ENCODE measurements around the gene CATSPERE.
A peak's percentile ranks its signal among the peaks of the same experiment; 100 is the strongest.
"Not testable (repeated sequence)": the region's sequence is repeated elsewhere in the genome, so short reads cannot be mapped to it uniquely, and the experiment has no call there.

Gene CATSPERE

DNA sequence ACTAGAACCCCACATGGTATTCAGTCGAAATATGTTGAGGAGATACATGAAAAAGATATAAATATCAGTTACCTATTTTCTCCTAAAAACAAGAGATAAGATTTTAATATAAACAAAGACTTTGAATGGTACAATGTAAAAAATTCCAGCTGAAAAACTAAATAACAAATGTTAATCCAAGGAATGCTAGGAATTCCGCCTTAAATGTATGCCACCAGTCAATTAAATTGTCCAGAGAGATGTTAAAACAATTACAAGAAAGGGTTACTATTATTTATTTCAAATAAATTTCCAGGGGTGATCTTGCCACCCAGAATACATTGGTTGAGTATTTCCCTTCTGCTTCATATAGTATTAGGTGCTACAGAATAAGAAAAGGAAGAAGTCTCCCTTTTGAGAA is 13.5 kb upstream of the CATSPERE start:
- no peak for DNase-seq (ENCODE audit: low read depth in 1 of 2, low spot score in 1 of 2)

DNA sequence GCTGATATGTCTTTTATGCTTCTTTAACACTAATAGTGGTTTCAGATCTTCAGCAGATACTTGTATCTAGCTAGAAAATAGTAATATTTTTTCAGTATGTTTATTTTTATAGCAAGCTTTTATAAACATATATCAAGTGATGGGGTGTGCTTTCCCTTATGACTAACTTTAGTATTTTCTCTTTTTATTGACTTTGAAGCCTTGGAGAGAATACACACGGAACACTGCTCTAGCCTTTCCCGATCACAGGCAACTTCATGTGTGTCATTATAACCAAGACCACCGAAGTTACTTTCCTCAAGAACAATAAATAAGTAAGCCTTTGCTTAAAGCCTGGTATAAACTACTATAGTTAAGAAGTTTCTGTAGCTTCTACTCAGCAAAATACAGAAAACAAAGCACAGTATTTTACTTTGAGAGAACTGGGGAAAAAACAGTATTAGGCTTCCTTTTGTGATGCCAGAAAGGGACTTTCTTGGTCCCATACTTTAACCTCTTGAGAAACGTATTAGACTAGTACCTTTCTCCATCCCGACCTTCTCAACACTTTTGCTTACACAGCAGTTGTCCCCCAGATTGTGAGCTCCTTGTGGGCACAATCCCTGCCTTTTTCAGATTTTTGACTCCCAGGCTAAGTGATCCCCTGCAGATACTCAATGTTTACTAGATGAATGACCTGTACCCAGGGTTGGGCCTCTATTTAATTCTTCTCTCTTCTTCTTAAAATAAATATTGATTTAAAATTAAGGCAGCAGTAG is 12.6 kb upstream of the CATSPERE start:
- DNase-seq (ENCODE audit: low read depth in 1 of 2, low spot score in 1 of 2), result no peak

DNA sequence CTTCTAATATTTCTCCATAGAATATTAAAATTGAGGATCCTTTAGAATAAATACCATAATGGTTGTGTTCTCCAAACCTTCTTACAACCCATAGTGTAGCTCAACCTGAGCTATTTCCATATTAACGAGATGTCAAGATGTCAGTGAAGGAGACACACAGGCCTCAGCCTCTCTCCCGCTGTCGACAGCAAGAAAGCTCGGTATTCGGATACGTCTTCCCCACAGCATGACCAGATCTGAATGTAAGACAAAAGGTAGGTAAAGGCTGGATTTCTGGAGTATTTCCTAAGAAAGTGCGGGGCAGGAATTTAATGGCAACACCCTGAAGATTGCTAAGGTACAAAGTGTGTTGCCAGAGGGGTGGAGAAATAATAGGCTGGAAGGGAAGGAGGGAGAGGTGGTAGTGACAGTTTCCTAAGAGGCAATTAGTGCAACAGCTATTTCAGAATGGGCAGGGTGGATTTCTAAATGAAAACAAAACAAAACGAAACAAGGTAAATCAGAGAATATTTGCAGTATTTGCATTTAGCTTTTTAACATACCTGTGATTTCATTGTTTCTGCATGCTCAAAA is 11.1 kb upstream of the CATSPERE start:
- no peak for DNase-seq (ENCODE audit: low read depth in 1 of 2, low spot score in 1 of 2)

DNA sequence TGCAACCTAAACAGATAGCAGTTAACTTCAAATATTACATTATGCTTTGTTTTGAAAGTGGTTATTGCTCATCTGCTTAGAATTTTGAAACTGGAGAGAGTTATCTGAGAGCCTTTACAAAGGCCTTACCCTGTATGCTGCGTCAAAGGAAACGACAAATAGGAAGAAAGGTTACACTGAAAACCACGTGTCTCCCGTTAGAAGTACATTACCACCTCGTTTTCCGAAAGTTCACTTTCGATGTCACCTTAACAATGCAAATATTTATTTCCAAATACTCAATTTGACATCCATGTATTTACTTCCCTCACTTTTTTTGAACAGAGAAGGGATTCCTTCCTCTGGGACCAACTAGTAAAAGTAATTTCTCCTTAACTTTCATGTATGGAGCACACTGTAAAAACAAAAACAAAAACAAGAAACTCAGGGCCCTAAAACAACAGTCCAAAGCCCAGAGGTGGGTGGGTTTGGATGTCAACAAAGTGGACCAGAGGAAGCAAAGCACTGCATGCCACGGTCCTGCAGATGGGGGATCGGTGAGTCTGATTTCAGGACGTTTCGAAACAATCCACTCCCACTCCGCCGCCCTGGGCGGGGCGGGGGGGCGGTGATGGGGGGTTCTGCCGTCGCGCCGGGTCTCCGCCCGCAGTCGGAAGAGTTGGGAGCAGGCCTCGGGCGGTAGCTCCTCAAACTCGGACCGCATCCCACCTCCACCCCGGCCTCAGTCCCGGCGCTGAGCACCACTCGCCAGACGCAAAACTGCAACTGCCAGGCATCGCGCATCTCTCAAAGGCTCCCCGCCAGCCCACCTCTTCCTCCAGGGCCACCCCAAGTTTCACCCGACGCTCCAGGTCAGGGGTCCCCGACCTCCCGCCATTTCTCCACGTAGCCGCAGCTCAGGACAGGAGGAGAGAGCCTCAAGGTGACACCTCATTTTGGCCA is 10.2 kb upstream of the CATSPERE start:
- DNase-seq (ENCODE audit: low read depth in 1 of 2, low spot score in 1 of 2), result peak; percentile 32 to 40

DNA sequence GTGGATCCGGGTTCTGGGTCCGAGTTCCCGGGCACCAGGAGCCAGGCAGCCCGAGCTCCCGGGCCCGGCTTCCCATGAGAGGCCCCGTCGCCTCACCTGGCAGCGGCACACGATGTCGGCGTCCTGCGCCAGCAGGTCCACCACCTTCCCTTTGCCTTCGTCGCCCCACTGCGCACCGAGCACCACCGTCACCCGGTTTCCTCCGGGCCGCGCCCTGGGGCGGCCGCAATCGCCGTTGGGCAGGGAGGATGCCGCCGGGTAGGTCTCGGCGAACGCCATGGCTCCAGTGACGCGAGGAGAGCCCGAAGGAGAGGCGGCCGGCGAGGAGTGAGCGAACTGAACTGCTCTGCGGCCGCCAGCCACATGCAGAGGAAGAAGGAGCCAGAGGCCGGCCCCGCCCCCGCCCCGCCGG is 9.5 kb upstream of the CATSPERE start, which contains the start of gene ADSS2:
TSS of gene ADSS2 (minus strand) at position 371 of the 412 bp plus-strand sequence. CDS start at position 279, 92 bp downstream.
- no peak for DNase-seq (ENCODE audit: low read depth in 1 of 2, low spot score in 1 of 2)

DNA sequence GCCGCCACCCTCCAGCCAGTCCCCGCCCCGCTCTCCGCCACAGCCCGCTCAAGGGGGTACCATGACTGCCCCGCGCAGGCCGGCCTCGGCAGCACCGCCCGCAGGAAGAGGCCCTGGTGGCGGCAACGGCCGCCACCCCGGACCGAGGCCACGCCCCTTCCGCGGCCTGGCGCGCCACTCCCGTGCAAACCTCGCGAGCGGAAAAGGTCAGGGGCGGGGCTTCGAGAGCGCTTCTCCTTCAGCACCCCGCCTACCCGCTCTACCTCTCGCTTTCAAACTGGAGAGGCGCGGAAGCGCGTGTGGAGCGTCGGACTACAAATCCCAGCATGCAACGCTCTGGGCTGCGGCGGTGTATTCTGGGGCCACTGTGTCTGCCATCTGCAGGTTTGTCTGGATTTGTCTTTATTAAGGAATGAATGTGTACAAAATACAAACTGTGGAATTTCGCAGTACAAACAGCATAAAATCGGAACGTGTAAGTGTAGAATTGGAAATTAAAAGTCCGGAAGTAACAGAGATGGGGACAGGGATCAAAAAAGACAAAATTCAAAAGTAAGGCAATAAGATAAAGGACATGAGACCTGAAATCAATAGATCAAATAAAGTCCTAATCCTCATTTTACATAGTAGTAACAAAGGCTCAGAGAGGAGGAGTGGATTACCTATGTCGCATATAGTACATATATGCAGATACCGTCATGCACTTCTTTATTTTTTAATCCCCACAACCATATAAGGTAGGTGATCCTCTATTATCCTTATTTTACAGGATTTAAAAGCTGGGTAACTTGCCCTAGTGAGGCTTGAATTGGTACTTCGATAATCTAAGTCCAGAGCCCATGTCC is 8.9 kb upstream of the CATSPERE start:
- DNase-seq (ENCODE audit: low read depth in 1 of 2, low spot score in 1 of 2), result peak; percentile 94 to 98

DNA sequence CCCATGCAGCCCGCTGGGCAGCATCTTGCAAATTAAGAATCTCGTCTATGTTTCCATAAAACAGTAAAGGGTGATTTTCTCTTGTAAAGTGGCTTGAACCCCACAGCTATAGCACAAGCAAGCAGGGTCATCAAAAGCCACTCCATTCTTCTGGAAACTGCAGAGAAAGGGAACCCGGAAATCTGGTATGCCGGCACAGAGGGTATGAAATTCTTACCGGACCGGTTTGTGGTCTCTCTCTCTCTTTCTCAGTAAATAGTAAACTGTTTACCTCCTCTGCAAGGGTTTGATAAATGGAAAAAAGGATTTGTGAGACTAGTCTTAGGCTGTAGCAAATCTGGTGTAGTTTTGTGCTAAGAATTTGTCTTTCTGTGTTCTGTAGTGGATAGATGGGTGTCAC is 6.7 kb upstream of the CATSPERE start:
- no peak for DNase-seq (ENCODE audit: low read depth in 1 of 2, low spot score in 1 of 2)

DNA sequence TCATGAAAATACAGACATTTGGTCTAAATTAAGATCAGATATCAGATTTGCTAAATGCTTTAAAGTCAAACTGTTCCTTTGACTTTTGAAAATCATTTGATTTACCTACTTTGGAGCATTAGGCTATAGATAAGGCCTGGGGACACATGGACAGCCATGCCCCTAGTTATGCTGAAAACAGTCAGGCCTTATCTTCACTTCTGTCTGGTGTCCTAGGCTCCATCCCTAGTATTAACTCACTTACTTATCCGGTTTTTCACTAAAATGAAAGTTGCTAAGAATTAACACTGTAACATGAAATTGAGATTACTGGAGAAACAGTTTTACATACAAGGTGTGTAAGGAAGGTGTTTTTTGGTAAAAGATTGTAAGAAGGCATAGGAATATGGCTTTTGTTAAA is 4.5 kb upstream of the CATSPERE start:
- no peak for DNase-seq (ENCODE audit: low read depth in 1 of 2, low spot score in 1 of 2)

DNA sequence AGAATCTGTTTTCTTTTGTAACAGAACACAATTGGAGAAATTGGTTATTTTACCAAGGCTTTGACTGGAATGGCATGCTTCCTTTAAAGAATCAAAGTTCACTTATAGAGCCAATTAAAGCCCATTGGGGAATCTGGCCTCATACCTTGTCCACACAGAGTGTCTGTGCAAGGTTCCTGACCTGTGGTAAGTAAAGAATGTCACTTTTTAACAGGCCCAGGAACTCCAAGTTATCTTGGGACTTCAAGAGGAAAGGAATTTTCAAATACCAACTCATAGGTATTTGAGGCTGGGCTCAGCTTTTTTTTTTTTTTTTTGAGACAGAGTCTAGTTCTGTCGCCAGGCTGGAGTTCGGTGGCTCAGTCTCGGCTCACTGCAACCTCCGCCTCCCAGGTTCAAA is 2.3 kb upstream of the CATSPERE start:
- DNase-seq (ENCODE audit: low read depth in 1 of 2, low spot score in 1 of 2), result no peak

DNA sequence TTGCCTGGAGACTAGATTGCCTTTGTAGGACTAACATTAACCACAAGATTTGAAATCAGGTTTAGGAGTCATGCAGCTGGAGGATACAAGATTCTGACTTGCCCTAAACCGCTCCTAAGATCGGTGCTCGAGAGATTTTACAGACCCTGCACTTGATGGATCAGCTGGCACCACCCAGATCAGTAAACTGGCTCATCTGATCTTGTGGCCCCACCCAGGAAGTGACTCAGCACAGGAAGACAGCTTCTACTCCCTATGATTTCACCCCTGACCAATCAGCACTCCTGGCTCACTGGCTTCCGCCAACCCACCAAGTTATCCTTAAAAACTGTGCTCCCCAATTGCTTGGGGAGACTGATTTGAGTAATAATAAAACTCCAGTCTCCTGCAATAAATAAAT is 876 bp upstream of the CATSPERE start:
- DNase-seq (ENCODE audit: low read depth in 1 of 2, low spot score in 1 of 2), result no peak

DNA sequence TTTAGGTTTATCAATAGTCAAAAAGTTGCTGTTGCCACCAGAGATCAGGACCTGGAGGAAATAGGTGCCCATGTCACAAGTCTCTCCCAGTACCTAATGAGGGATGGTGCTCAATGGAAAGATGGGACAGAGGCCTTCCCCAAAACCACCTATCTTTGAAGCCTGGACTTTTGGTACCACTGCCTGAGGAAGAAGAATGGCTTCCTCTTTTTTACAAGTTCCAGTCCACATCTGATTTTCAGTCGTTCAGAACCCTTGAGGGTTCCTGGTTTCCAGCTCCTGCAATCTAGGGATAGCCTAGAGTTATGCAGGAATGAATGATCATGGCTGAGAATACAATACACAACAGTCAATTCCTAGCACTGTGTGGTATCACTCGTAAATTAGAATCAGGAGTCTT is 5.7 kb downstream of the CATSPERE start:
- no peak for DNase-seq (ENCODE audit: low read depth in 1 of 2, low spot score in 1 of 2)

DNA sequence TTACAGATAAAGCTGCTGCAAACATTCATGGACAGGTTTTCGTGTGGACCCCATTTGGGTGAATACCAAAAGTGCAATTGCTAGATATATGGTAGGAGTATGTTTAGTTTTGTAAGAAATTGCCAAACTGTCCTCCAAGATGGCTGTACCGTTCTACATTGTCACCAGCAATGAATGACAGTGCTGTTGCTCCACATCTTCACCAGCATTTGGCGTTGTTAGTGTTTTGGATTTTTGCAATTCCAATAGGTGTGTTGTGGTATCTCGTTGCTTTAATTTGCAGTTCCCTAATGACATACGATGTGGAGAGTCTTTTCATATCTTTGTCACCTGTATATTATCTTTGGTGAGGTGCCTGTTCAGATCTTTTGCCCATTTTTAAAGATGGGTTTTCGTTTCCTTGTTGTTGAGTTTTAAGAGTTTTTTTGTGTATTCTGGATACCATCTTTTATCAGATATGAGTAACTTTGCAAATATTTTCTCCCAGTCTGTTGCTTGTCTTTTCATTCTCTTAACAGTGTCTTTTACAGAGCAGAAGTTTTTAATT is 12.1 kb downstream of the CATSPERE start:
- DNase-seq (ENCODE audit: low read depth in 1 of 2, low spot score in 1 of 2), result no peak

DNA sequence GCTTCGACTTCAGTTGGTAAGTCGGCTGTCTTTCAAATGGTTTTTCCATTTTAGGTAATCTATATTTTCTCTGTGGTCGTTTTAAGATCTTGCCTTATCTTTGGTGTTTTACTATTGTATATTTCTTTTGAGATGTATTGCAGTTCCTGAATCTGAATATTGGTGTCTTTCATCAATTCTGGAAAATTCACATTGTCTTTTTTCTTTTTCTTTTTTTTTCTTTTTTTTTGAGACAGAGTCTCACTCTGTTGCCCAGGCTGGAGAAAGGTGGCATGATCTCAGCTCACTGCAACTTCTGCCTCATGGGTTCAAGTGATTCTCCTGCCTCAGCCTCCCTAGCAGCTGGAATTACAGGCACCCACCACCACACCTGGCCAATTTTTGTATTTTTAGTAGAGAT is 23.9 kb downstream of the CATSPERE start:
- not testable (repeated sequence) for DNase-seq (ENCODE audit: low read depth in 1 of 2, low spot score in 1 of 2)

DNA sequence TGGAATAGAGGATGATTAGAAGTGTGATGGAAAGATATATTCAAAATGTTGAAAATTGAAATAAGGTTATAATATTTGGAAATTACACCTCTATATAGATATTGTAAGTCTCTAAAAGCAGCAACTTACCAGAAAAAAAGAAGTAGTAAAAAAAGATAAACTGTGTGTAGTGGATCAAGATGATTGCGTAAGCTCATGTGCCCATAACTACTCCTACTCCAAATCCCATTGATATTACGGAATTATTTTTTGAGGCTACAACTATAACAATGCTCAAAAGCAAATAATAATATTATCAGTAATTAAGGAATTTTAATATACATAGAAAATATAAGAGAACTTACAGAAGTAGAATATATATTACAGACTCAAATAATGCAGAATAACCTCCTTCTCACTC is 33.6 kb downstream of the CATSPERE start:
- DNase-seq (ENCODE audit: low read depth in 1 of 2, low spot score in 1 of 2), result no peak

DNA sequence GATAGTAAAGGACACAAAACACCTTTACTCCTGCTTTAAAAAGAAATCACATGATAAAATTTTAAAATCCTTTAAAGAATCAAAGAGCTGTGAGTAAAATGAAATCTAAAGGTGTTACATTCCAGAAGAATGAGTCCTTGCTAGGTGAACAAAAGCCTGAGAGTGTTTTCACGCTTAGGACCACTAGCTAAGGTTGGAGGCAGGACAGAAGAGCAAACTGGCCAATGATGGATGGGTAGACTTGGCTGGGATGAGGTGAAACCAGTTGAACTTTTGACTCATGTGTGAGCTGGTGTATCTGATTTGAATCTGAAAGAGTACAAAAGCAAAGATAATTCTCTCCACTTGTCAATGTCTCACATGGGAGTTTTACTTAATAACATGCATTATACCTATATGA is 35.1 kb downstream of the CATSPERE start:
- no peak for DNase-seq (ENCODE audit: low read depth in 1 of 2, low spot score in 1 of 2)

DNA sequence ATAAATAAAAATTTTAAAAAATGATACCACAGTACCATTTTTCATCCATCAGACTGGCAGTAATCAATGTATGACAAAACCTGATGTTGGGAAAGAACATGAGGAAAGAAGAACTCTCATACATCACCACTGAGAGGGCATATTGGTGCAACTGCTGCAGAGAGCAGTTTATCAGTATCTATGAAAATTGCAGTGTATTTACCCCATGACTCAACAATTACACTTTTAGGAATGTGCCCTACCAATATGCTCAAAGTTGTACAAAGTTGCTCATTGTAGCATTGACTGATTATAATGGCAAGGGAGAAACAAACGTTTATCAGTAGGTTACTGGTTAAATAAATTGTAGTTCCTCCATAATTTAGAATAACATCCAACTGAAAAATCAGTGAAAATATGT is 36.7 kb downstream of the CATSPERE start:
- no peak for DNase-seq (ENCODE audit: low read depth in 1 of 2, low spot score in 1 of 2)

DNA sequence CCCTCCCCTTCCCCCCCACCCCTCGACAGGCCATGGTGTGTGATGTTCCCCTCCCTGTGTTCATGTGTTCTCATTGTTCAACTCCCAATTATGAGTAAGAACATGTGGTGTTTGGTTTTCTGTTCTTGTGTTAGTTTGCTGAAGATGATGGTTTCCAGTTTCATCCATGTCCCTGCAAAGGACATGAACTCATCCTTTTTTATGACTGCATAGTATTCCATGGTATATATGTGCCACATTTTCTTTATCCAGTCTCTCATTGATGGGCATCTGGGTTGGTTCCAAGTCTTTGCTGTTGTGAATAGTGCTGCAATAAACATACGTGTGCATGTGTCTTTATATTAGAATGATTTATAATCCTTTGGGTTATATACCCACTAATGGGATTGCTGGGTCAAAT is 38.4 kb downstream of the CATSPERE start:
- not testable (repeated sequence) for DNase-seq (ENCODE audit: low read depth in 1 of 2, low spot score in 1 of 2)

DNA sequence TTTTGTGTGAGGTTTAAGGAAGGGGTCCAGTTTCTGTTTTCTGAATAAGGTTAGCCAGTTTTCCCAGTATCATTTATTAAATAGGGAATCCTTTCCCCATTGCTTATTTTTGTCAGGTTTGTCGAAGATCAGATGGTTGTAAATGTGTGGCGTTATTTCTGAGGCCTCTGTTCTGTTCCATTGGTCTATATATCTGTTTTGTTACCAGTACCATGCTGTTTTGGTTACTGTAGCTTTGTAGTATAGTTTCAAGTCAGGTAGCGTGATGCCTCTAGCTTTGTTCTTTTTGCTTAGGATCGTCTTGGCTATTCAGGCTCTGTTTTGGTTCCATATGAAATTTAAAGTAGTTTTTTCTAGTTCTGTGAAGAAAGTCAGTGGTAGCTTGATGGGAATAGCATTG is 39.4 kb downstream of the CATSPERE start:
- not testable (repeated sequence) for DNase-seq (ENCODE audit: low read depth in 1 of 2, low spot score in 1 of 2)

DNA sequence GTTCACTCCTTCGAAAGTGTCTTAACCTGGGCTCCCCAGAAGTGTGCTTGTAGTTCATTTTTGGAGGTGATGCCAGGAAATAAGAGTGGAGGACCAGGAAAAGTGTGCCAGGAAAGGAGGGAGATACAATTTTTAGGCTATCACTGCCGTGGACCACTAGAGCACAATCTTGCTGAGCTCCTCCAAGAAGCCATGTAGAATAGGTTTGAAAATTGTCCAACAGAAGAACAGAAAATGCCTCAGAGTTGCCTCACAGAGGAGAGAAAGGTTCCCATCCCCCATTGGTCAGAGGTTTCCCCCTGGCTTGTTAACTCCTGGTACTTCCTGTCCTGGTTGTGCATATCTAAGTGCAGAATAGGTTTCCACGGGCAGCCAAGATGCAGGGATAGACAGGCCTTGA is 41.6 kb downstream of the CATSPERE start:
- DNase-seq (ENCODE audit: low read depth in 1 of 2, low spot score in 1 of 2), result no peak

DNA sequence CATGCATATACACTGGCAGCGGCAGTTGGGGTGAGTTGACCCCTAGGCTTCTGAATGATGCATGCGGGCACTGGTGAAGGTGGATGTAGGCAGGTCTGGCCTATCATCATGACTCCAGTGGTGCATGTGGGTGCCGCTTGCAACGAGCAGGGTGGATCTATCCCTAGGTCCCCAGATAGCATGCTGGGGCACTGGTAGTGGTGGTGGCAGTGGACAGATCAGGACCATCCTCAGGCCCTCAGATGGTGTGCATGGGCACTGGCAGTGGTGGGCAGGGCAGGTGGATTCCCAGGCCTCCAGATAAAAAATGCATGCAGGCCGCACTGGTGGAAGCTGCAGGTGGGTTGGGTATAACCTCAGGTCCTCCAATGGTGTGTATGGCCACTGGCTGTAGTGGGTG is 52.4 kb downstream of the CATSPERE start:
- DNase-seq (ENCODE audit: low read depth in 1 of 2, low spot score in 1 of 2), result no peak

DNA sequence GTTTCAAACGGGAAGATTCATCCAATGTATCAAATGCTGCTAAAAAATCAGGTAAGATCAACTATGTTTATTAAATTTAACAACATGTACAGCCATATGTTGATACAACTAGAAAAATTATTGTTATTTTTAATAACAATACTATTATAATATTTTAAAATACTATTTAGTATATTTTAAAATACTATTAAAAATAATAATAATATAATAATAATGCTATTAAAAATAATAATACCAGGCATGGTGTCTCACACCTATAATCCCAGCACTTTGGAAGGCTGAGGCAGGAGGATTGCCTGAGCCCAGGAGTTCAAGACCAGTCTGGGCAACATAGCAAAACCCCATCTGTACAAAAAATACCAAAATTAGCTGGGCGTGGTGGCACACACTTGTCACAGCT is 54.6 kb downstream of the CATSPERE start:
- no peak for DNase-seq (ENCODE audit: low read depth in 1 of 2, low spot score in 1 of 2)

Measured in activated CD4-positive, alpha-beta T cell treated with anti-CD3 and anti-CD28 coated beads, Interleukin-2, amount 50 U/mL, for 24 hours (primary cell).